Testis (tissue), 3 donors: ENCODE data around the gene SORCS3. TPM values are rescaled to one million over a fixed set of nuclear protein-coding genes. Genes with fewer than 3 reads are reported as not detected.

Source experiments
- DNase-seq: peaks from one replicate; pipeline ENCODE4 v3.0.0-alpha.2; 2019
- H3K27ac ChIP-seq, 2 donors: fragments of 200-600 bp; sonication (generic); one replicate each; pipeline ENCODE4 v1.5.1; 2019
- H3K27me3 ChIP-seq: fragments of 200-600 bp; sonication (generic); one replicate; pipeline ENCODE4 v1.5.1; 2019
- H3K36me3 ChIP-seq: fragments of 200-600 bp; sonication (generic); one replicate; pipeline ENCODE4 v1.5.1; 2017; ENCODE audit warnings: low read depth; ENCODE audit errors: missing control alignments
- H3K4me1 ChIP-seq: fragments of 200-600 bp; sonication (generic); one replicate; pipeline ENCODE4 v1.5.1; 2019
- H3K4me3 ChIP-seq, 2 donors: fragments of 200-600 bp; sonication (generic); one replicate each; pipeline ENCODE4 v1.5.1; 2017 to 2019
- H3K9me3 ChIP-seq: fragments of 200-600 bp; sonication (generic); one replicate; pipeline ENCODE4 v1.5.1; 2017
- POLR2A ChIP-seq: fragments of 450-650 bp; IDR thresholded peaks from one replicate; pipeline ENCODE4 v1.6.1; 2017; ENCODE audit warnings: antibody characterized with exemption, mild to moderate bottlenecking, moderate library complexity
- WGBS, 2 donors: methylation state at CpG; one replicate each; pipeline ENCODE4 v1.1.5; 2018; 5-methylcytosine and 5-hydroxymethylcytosine counted together
- intact Hi-C: fragments of 100-400 bp; cut with DNase I; formaldehyde crosslinking; loops from one replicate; pipeline ENCODE4 v1.15.1; 2023; ENCODE audit warnings: low total_unique reads
- polyA plus RNA-seq: library from polyadenylated mRNA; stranded (reverse); fragments of 350-450 nt; fragmentation: Illumina TruSeq; extraction: RNeasy Lipid Tissue Mini Kit (QIAGEN cat#74804); gene quantifications from one replicate; pipeline ENCODE4 v1.2.3, GENCODE V29; 2014; ENCODE audit warnings: low read depth, low replicate concordance; ENCODE audit not compliant: insufficient read depth
- total RNA-seq, 2 donors: library from RNA; depleted of rRNA; stranded (reverse); fragments of >200 nt; gene quantifications; one replicate each; pipeline ENCODE4 v1.2.3, GENCODE V29; 2016
- TF ChIP-seq, protein P1 (sequence below), 3 experiments: fragments of 450-650 bp in 2 of 3; fragments of 200-600 bp in 1 of 3; sonication (generic) in 1 of 3; IDR thresholded peaks; one replicate each; pipeline ENCODE4 v1.5.1; 2016 to 2019; ENCODE audit warnings: antibody characterized with exemption in 3 of 3, mild to moderate bottlenecking in 2 of 3, moderate library complexity in 1 of 3

Gene SORCS3
- total and polyA plus RNA-seq, 3 donors from 2014 or later, result 1.3 to 2.2 (median 1.7) TPM

DNA sequence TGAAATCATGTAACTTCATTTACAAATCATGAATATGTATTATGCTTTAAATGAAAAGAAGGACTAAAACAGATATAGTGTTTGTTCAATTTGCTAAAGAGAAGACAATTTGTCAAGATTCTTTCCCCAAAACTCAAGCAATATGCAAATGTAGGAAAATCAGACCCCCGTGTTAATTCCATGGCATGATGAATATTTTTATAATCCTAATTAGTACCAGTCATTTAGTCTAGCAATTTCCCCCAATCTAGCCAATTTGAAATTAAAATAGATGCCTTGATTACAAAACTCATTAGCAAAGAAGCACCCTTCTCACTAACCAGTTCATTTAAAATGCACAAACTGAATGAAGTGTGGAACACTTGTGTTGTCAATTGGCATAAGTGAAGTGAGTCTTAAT is 347.6 kb downstream of the SORCS3 start:
- H3K27me3 ChIP-seq, result no peaks in the 10 kb centered on the region
- DNase-seq, result no peak
- 85 to 94% methylated on average over 1 of the region's 1 CpG for WGBS, 2 donors
- no peaks in the 10 kb centered on the region for H3K4me1 ChIP-seq
- H3K4me3 ChIP-seq, result no peak overlapping the region
- TF ChIP-seq, protein P1, sequence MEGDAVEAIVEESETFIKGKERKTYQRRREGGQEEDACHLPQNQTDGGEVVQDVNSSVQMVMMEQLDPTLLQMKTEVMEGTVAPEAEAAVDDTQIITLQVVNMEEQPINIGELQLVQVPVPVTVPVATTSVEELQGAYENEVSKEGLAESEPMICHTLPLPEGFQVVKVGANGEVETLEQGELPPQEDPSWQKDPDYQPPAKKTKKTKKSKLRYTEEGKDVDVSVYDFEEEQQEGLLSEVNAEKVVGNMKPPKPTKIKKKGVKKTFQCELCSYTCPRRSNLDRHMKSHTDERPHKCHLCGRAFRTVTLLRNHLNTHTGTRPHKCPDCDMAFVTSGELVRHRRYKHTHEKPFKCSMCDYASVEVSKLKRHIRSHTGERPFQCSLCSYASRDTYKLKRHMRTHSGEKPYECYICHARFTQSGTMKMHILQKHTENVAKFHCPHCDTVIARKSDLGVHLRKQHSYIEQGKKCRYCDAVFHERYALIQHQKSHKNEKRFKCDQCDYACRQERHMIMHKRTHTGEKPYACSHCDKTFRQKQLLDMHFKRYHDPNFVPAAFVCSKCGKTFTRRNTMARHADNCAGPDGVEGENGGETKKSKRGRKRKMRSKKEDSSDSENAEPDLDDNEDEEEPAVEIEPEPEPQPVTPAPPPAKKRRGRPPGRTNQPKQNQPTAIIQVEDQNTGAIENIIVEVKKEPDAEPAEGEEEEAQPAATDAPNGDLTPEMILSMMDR (IDR thresholded peaks at IDR 0.05), result no peak
- TF ChIP-seq POLR2A, result no peak
- no peaks in the 10 kb centered on the region for H3K9me3 ChIP-seq
- intact Hi-C loops, result no loop called here
- no peaks in the 10 kb centered on the region for H3K36me3 ChIP-seq
- no peak overlapping the region for H3K27ac ChIP-seq

DNA sequence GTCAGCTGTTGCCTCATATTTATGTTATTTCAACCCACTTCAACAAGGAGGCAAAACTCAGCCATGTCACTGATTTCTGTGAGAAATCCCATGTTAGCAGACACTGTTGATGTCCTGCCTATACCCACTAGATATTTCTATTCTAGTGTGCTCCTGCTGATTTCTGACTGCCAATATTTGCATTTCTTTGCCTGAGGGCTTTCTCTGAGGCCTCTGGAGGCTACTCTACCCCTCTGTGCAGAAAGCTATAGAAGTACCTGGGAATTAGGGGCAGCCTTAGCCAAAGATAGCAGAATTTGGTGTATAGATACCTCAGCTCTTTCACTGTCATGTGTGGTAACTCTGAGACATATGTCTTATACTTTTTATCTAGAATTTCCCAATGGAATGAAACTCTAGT is 348.8 kb downstream of the SORCS3 start:
- intact Hi-C loops, result no loop called here
- DNase-seq, result no peak
- Histone ChIP-seq H3K27ac (no peak overlapping the region), H3K4me1 (no peaks in the 10 kb centered on the region), H3K4me3 (no peak overlapping the region), H3K9me3 (no peaks in the 10 kb centered on the region), H3K36me3 (no peaks in the 10 kb centered on the region), H3K27me3 (no peaks in the 10 kb centered on the region)
- TF ChIP-seq POLR2A, result no peak
- TF ChIP-seq, protein P1 (IDR thresholded peaks at IDR 0.05), result no peak

DNA sequence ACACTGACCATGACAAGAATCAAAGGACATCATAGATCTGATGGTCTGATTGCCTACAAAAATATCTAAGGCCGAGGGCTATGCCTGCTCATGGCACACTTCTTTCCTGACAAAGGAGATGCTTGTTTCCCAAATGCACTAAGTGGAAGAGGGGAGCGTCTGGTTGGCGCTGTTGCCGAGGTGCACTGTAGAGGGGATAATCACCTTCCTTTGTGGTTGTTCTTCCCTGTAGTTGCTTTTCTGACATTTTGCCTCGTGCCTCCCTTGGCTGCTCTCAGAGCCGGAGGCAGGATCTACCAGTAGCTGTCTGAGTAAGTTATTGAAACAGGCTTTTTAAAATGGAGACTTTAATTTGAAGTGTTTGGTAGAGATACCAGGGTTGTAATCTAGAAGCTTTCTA is 352.0 kb downstream of the SORCS3 start:
- Histone ChIP-seq H3K9me3 (no peaks in the 10 kb centered on the region), H3K4me3 (no peak overlapping the region), H3K27me3 (no peaks in the 10 kb centered on the region), H3K4me1 (no peaks in the 10 kb centered on the region), H3K36me3 (no peaks in the 10 kb centered on the region), H3K27ac (no peak overlapping the region)
- 79 to 94% methylated on average over 6 of the region's 6 CpGs for WGBS, 2 donors
- no peak for TF ChIP-seq POLR2A
- TF ChIP-seq, protein P1 (IDR thresholded peaks at IDR 0.05), result no peak
- intact Hi-C loops, result no loop called here
- no peak for DNase-seq

DNA sequence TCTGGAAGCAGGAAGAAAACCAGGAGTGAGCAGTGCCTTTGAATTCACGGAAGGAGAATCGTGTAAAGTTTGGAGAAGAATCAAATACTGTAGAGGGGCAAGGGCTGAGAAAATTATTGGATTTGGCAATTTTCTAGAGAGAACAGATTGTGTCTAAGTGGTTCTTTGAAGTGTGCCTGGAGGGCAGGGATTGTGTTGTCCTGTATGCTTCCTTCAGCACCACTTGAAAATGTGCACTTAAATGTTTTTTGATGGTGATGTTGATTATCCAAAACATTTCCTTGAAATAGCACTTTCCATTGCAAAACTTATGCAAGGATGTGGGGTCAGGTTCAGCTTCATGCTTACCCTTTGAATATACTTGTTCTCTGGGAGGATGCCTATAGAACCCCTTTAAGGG is 360.2 kb downstream of the SORCS3 start:
- Histone ChIP-seq H3K36me3 (no peaks in the 10 kb centered on the region), H3K4me3 (no peak overlapping the region), H3K27ac (no peak overlapping the region), H3K27me3 (no peaks in the 10 kb centered on the region), H3K4me1 (no peaks in the 10 kb centered on the region), H3K9me3 (no peaks in the 10 kb centered on the region)
- intact Hi-C loops, result no loop called here
- DNase-seq, result no peak
- no peak for TF ChIP-seq POLR2A
- TF ChIP-seq, protein P1 (IDR thresholded peaks at IDR 0.05), result no peak
- WGBS, 2 donors, result 77 to 86% methylated on average over 2 of the region's 2 CpGs

DNA sequence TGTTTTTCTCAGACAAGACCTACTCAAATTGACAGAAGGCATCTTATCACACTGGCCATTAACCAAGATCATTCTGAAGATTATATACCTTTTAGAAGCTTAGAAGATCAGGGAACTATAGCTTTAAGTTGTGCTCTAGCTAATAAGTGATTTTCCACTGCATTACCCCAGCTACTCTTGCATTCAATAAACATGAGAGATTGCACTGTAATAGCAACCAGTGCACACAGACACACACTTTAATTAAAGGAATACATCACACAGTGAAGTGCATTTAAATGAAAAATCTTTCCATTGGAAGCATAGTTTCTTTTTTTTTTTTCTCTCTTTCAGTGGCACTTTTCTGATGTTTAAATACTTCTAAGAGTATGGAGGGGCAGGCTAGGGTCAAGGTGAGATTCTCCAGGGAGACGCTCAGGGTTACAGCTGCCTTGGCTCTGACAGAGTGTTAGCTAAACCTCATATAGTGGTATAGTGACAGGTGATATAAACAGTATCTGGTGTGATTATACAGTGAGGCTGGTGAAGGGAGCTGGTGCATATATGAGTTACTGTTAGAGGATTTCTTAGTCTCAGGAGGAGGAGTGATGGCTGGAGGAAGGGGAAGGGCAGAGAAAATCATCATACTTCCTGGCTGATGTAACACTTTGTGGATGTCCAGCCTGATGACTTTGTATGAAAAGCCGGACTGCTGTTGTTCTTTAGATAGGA is 369.5 kb downstream of the SORCS3 start:
- Histone ChIP-seq H3K4me3 (no peak overlapping the region), H3K4me1 (no peaks in the 10 kb centered on the region), H3K36me3 (no peaks in the 10 kb centered on the region), H3K27ac (no peak overlapping the region), H3K27me3 (no peaks in the 10 kb centered on the region), H3K9me3 (no peaks in the 10 kb centered on the region)
- 50 to 56% methylated on average over 2 of the region's 2 CpGs for WGBS, 2 donors
- TF ChIP-seq POLR2A, result no peak
- TF ChIP-seq, protein P1 (IDR thresholded peaks at IDR 0.05), result no peak
- no peak for DNase-seq
- intact Hi-C loops, result no loop called here
